ENCODE measurements around the gene ECE1. TPM values are rescaled to one million over a fixed set of nuclear protein-coding genes. Genes with fewer than 3 reads are reported as not detected.

ECE1 gene
- total and polyA plus RNA-seq, 7 donors: 12.2 to 24.9 (median 14.6) TPM

GRCh38 chr1:21236178-21236577 lies 54.1 kb downstream of the ECE1 start:
- peaks cover 0 to 54% of the 10 kb centered on the region in 2 donors for H3K36me3 ChIP-seq (ENCODE audit: insufficient read depth in 1 of 2, low read depth in 1 of 2)
- intact Hi-C loops (cut with DNase I): loop anchor here in 1 of 2 donors (5.0 to 10.0 kb wide), 2 partner anchors 341 to 419 kb away; no protein-coding TSS in a partner anchor
- no peaks in the 10 kb centered on the region for H3K9me3 ChIP-seq
- DNase-seq: no peak
- no peak overlapping the region for H3K27ac ChIP-seq
- WGBS, 3 donors: 95 to 96% (median 96%) methylated on average over 25 of the region's 25 CpGs
- no peak for ATAC-seq
- no peaks in the 10 kb centered on the region for H3K4me1 ChIP-seq
- no peak overlapping the region for H3K4me3 ChIP-seq
- H3K27me3 ChIP-seq (ENCODE audit: insufficient read depth in 3 of 3, low read length in 2 of 3): no peaks in the 10 kb centered on the region
- TF ChIP-seq CTCF (IDR thresholded peaks at IDR 0.05): no peak

GRCh38 chr1:21234779-21235178 lies 55.5 kb downstream of the ECE1 start:
- no peak for DNase-seq
- Histone ChIP-seq H3K4me3 (no peak overlapping the region), H3K27me3 (ENCODE audit: insufficient read depth in 3 of 3, low read length in 2 of 3) (no peaks in the 10 kb centered on the region), H3K9me3 (no peaks in the 10 kb centered on the region), H3K27ac (no peak overlapping the region), H3K4me1 (no peaks in the 10 kb centered on the region), H3K36me3 (ENCODE audit: insufficient read depth in 1 of 2, low read depth in 1 of 2) (peaks cover 0 to 56% of the 10 kb centered on the region in 2 donors)
- intact Hi-C loops (cut with DNase I): loop anchor here in 1 of 2 donors (5.0 to 10.0 kb wide), 2 partner anchors 343 to 420 kb away; no protein-coding TSS in a partner anchor
- no peak for TF ChIP-seq CTCF (IDR thresholded peaks at IDR 0.05)
- ATAC-seq: peak in 1 of 4 donors; percentile 47
- WGBS, 3 donors: 51 to 68% (median 51%) methylated on average over 4 of the region's 4 CpGs

GRCh38 chr1:21233490-21233889 lies 56.8 kb downstream of the ECE1 start:
- no peak for ATAC-seq
- H3K9me3 ChIP-seq: no peaks in the 10 kb centered on the region
- H3K27ac ChIP-seq: no peak overlapping the region
- H3K4me1 ChIP-seq: no peaks in the 10 kb centered on the region
- peaks cover 0 to 56% of the 10 kb centered on the region in 2 donors for H3K36me3 ChIP-seq (ENCODE audit: insufficient read depth in 1 of 2, low read depth in 1 of 2)
- DNase-seq: no peak
- H3K27me3 ChIP-seq (ENCODE audit: insufficient read depth in 3 of 3, low read length in 2 of 3): no peaks in the 10 kb centered on the region
- H3K4me3 ChIP-seq: no peak overlapping the region
- WGBS, 3 donors: 61 to 65% (median 61%) methylated on average over 8 of the region's 8 CpGs
- intact Hi-C loops (cut with DNase I): loop anchor here (2.0 to 10.0 kb wide), 2 partner anchors 135 to 421 kb away; no protein-coding TSS in a partner anchor
- no peak for TF ChIP-seq CTCF (IDR thresholded peaks at IDR 0.05)

GRCh38 chr1:21232044-21232443 lies 58.2 kb downstream of the ECE1 start:
- H3K4me1 ChIP-seq: no peaks in the 10 kb centered on the region
- intact Hi-C loops (cut with DNase I): loop anchor here (1.0 to 10.0 kb wide), 3 partner anchors 136 to 423 kb away; no protein-coding TSS in a partner anchor
- H3K9me3 ChIP-seq: no peaks in the 10 kb centered on the region
- no peak overlapping the region for H3K27ac ChIP-seq
- ATAC-seq: peak; percentile 52 to 83 (median 68)
- TF ChIP-seq CTCF (IDR thresholded peaks at IDR 0.05): peak; percentile 80
- H3K4me3 ChIP-seq: no peak overlapping the region
- no peaks in the 10 kb centered on the region for H3K27me3 ChIP-seq (ENCODE audit: insufficient read depth in 3 of 3, low read length in 2 of 3)
- 72 to 81% (median 77%) methylated on average over 3 of the region's 3 CpGs for WGBS, 3 donors
- DNase-seq: no peak
- peaks cover 0 to 53% of the 10 kb centered on the region in 2 donors for H3K36me3 ChIP-seq (ENCODE audit: insufficient read depth in 1 of 2, low read depth in 1 of 2)
